H9 (cell line): ENCODE measurements around the gene ZNF81. TPM values are rescaled to one million over a fixed set of nuclear protein-coding genes. Genes with fewer than 3 reads are reported as not detected.

ENCODE experiments used
- DNase-seq: peaks from one replicate; pipeline ENCODE4 v3.0.0-alpha.2; 2017
- H2AFZ ChIP-seq: one replicate; pipeline ENCODE4 v1.6.1; 2013; ENCODE audit warnings: mild to moderate bottlenecking, low read length, control low read depth, moderate library complexity
- H2AK5ac ChIP-seq: 2 replicates; pipeline ENCODE4 v1.6.1; 2013; ENCODE audit warnings: low read length, control low read depth, mixed read lengths; ENCODE audit not compliant: insufficient read length
- H2BK120ac ChIP-seq: one replicate; pipeline ENCODE4 v1.6.1; 2013; ENCODE audit warnings: low read depth, mild to moderate bottlenecking, low read length, control low read depth, inconsistent platforms; ENCODE audit not compliant: poor library complexity, severe bottlenecking
- H2BK12ac ChIP-seq: 2 replicates; pipeline ENCODE4 v1.6.1; 2013; ENCODE audit warnings: low read length, control low read depth, mixed read lengths, low read depth; ENCODE audit not compliant: insufficient read length
- H2BK15ac ChIP-seq: 2 replicates; pipeline ENCODE4 v1.6.1; 2013; ENCODE audit warnings: low read depth, low read length, control low read depth
- H2BK20ac ChIP-seq: one replicate; pipeline ENCODE4 v1.6.1; 2013; ENCODE audit warnings: low read depth, mild to moderate bottlenecking, low read length, control low read depth, inconsistent platforms; ENCODE audit not compliant: poor library complexity, severe bottlenecking
- H2BK5ac ChIP-seq: 2 replicates; pipeline ENCODE4 v1.6.1; 2013; ENCODE audit warnings: low read length, control low read depth, mixed read lengths; ENCODE audit not compliant: insufficient read length
- H3K14ac ChIP-seq: 2 replicates; pipeline ENCODE4 v1.6.1; 2013; ENCODE audit warnings: low read length, control low read depth; ENCODE audit not compliant: insufficient read depth
- H3K18ac ChIP-seq: 2 replicates; pipeline ENCODE4 v1.6.1; 2013; ENCODE audit warnings: low read depth, mild to moderate bottlenecking, mixed read lengths, low read length, control low read depth; ENCODE audit not compliant: insufficient read length
- H3K23ac ChIP-seq: 2 replicates; pipeline ENCODE4 v1.6.1; 2013; ENCODE audit warnings: low read length, control low read depth, mixed read lengths, low read depth; ENCODE audit not compliant: insufficient read length
- H3K23me2 ChIP-seq: 2 replicates; pipeline ENCODE4 v1.6.1; 2013; ENCODE audit warnings: low read depth, mild to moderate bottlenecking, mixed read lengths, low read length, control low read depth; ENCODE audit not compliant: insufficient read length, poor library complexity, severe bottlenecking
- H3K27ac ChIP-seq: 2 replicates; pipeline ENCODE4 v1.5.1; 2013; ENCODE audit warnings: low read length, control low read depth, mixed read lengths, low read depth; ENCODE audit not compliant: insufficient read length
- H3K27me3 ChIP-seq: 2 replicates; pipeline ENCODE4 v1.6.1; 2013; ENCODE audit warnings: low read length, control low read depth, inconsistent platforms; ENCODE audit not compliant: insufficient read depth
- H3K4ac ChIP-seq: 2 replicates; pipeline ENCODE4 v1.6.1; 2013; ENCODE audit warnings: low read depth, mild to moderate bottlenecking, control low read depth, inconsistent platforms, low read length, moderate library complexity
- H3K4me1 ChIP-seq: 2 replicates; pipeline ENCODE4 v1.6.1; 2013; ENCODE audit warnings: low read length, control low read depth, inconsistent platforms; ENCODE audit not compliant: insufficient read depth
- H3K4me2 ChIP-seq: 2 replicates; pipeline ENCODE4 v1.6.1; 2013; ENCODE audit warnings: low read length, control low read depth, mixed read lengths; ENCODE audit not compliant: insufficient read length, insufficient read depth
- H3K56ac ChIP-seq: 2 replicates; pipeline ENCODE4 v1.6.1; 2013; ENCODE audit warnings: low read depth, mild to moderate bottlenecking, mixed read lengths, low read length, control low read depth; ENCODE audit not compliant: insufficient read length
- H3K79me1 ChIP-seq: 2 replicates; pipeline ENCODE4 v1.6.1; 2013; ENCODE audit warnings: low read depth, mild to moderate bottlenecking, moderate library complexity, low read length, control low read depth, inconsistent platforms; ENCODE audit not compliant: insufficient read depth, poor library complexity, severe bottlenecking
- H3K79me2 ChIP-seq: 2 replicates; pipeline ENCODE4 v1.6.1; 2013; ENCODE audit warnings: low read length, control low read depth, inconsistent platforms; ENCODE audit not compliant: insufficient read depth
- H3K9ac ChIP-seq: 2 replicates; pipeline ENCODE4 v1.6.1; 2013; ENCODE audit warnings: low read length, control low read depth, mixed read lengths; ENCODE audit not compliant: insufficient read length; ENCODE audit errors: extremely low read depth
- H3K9me3 ChIP-seq: one replicate; pipeline ENCODE4 v1.6.1; 2013; ENCODE audit warnings: low read depth, low read length, inconsistent platforms; ENCODE audit not compliant: control insufficient read depth
- H3T11ph ChIP-seq: one replicate; pipeline ENCODE4 v1.6.1; 2013; ENCODE audit warnings: mild to moderate bottlenecking, low read length, control low read depth, inconsistent platforms
- H4K20me1 ChIP-seq: one replicate; pipeline ENCODE4 v1.6.1; 2013; ENCODE audit not compliant: control insufficient read depth, insufficient read length, insufficient read depth
- H4K5ac ChIP-seq: 2 replicates; pipeline ENCODE4 v1.6.1; 2013; ENCODE audit warnings: low read depth, mild to moderate bottlenecking, mixed read lengths, low read length, control low read depth; ENCODE audit not compliant: insufficient read length
- H4K8ac ChIP-seq: replicated peaks from 2 replicates; pipeline ENCODE4 v1.6.1; 2013; ENCODE audit warnings: low read length, control low read depth, mixed read lengths, low read depth; ENCODE audit not compliant: insufficient read length
- H4K91ac ChIP-seq: 2 replicates; pipeline ENCODE4 v1.6.1; 2013; ENCODE audit warnings: low read depth, mild to moderate bottlenecking, moderate library complexity, mixed read lengths, low read length, control low read depth; ENCODE audit not compliant: insufficient read length
- H3K27ac Mint-ChIP-seq, 3 experiments: 2 replicates in 2 of 3; 3 replicates in 1 of 3; pipeline ENCODE4 v1.8.0; 2020 to 2021; ENCODE audit warnings: mixed read lengths in 3 of 3, mild to moderate bottlenecking in 1 of 3, moderate library complexity in 1 of 3
- H3K27me3 Mint-ChIP-seq: 2 replicates; pipeline ENCODE4 v1.8.0; 2021; ENCODE audit warnings: low read depth, mild to moderate bottlenecking, moderate library complexity, mixed read lengths
- H3K36me3 Mint-ChIP-seq, 3 experiments: 2 replicates in 2 of 3; 3 replicates in 1 of 3; pipeline ENCODE4 v1.8.0; 2020 to 2021; ENCODE audit warnings: low read depth in 3 of 3, mixed read lengths in 3 of 3; ENCODE audit not compliant: insufficient read depth in 1 of 3
- H3K4me1 Mint-ChIP-seq, 2 experiments: 2 replicates each; pipeline ENCODE4 v1.8.0; 2020; ENCODE audit warnings: mixed read lengths in 2 of 2
- H3K4me3 Mint-ChIP-seq, 2 experiments: 2 replicates in 1 of 2; 3 replicates in 1 of 2; pipeline ENCODE4 v1.8.0; 2020 to 2021; ENCODE audit warnings: mild to moderate bottlenecking in 2 of 2, mixed read lengths in 2 of 2, moderate library complexity in 1 of 2
- H3K9me3 Mint-ChIP-seq, 2 experiments: 2 replicates in 1 of 2; 3 replicates in 1 of 2; pipeline ENCODE4 v1.8.0; 2020; ENCODE audit warnings: mild to moderate bottlenecking in 2 of 2, mixed read lengths in 2 of 2, moderate library complexity in 1 of 2
- WGBS: extraction: QIAGEN DNeasy Blood & Tissue Kit; methylation state at CpG from one replicate; pipeline ENCODE4 v1.1.7; 2013; ENCODE audit warnings: missing lambda C conversion rate, low lambda C conversion rate, mixed read lengths; ENCODE audit not compliant: insufficient read length; ENCODE audit errors: extremely low coverage; 5-methylcytosine and 5-hydroxymethylcytosine counted together
- total RNA-seq: library from RNA; stranded (reverse); gene quantifications from 2 replicates; pipeline ENCODE4 v1.2.1, GENCODE V29; 2021
- TF ChIP-seq, protein P1 (sequence below): fragments of 200-600 bp; sonication (generic); conservative IDR thresholded peaks from 3 replicates; pipeline ENCODE4 v1.8.0; 2021; ENCODE audit warnings: antibody characterized with exemption, mild to moderate bottlenecking

The ZNF81 gene
- total RNA-seq, 1 experiment from 2014 or later, result 11.0 TPM

DNA sequence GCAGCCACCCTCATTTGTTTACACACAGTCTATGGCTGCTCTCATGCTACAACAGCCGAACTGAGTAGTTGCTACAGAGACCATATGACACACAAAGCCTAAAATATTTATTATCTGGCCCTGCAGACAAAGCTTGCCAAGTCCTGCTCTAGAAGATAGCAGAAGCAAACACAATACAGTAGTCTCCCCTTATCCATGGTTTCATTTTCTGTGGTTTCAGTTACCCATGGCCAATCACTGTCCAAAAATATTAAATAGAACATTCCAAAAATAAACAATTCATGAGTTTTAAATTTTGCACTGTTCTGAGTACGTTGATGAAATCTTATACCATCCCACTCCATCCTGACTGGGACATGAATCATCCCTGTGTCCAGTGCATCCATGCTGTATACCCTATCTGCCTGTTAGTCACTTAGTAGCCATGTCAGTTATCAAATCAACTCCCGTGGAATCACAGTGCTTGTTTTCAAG, 40.2 kb upstream of the ZNF81 start:
- Histone ChIP-seq H2AK5ac (no peak overlapping the region), H3K23me2 (no peaks in the 10 kb centered on the region), H3K56ac (no peak overlapping the region), H2BK5ac (no peak overlapping the region), H2BK120ac (no peak overlapping the region), H3K4ac (no peak overlapping the region), H3K79me2 (no peaks in the 10 kb centered on the region), H3K9me3 (peaks cover 41% of the 10 kb centered on the region), H4K8ac (no peak overlapping the region), H2BK20ac (no peak overlapping the region), H3K23ac (no peak overlapping the region), H4K5ac (no peak overlapping the region), H3K9ac (no peak overlapping the region), H2BK12ac (no peak overlapping the region), H2BK15ac (no peak overlapping the region), H2AFZ (no peak overlapping the region), H3K14ac (no peak overlapping the region), H4K91ac (no peak overlapping the region), H3K27me3 (no peaks in the 10 kb centered on the region), H3K27ac (no peak overlapping the region), H3K79me1 (no peaks in the 10 kb centered on the region), H3K4me2 (no peak overlapping the region), H3T11ph (no peak overlapping the region), H4K20me1 (no peaks in the 10 kb centered on the region), H3K4me1 (no peaks in the 10 kb centered on the region), H3K18ac (no peak overlapping the region)
- H3K36me3 Mint-ChIP-seq, result peaks cover 0 to 2% (median 0%) of the 10 kb centered on the region in 3 experiments; a peak in 2 of 7 replicates
- TF ChIP-seq, protein P1, sequence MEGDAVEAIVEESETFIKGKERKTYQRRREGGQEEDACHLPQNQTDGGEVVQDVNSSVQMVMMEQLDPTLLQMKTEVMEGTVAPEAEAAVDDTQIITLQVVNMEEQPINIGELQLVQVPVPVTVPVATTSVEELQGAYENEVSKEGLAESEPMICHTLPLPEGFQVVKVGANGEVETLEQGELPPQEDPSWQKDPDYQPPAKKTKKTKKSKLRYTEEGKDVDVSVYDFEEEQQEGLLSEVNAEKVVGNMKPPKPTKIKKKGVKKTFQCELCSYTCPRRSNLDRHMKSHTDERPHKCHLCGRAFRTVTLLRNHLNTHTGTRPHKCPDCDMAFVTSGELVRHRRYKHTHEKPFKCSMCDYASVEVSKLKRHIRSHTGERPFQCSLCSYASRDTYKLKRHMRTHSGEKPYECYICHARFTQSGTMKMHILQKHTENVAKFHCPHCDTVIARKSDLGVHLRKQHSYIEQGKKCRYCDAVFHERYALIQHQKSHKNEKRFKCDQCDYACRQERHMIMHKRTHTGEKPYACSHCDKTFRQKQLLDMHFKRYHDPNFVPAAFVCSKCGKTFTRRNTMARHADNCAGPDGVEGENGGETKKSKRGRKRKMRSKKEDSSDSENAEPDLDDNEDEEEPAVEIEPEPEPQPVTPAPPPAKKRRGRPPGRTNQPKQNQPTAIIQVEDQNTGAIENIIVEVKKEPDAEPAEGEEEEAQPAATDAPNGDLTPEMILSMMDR, result no peak
- H3K27me3 Mint-ChIP-seq, result no peaks in the 10 kb centered on the region
- no peak overlapping the region; a peak in 1 of 7 replicates for H3K27ac Mint-ChIP-seq
- WGBS, result no CpG with 5 or more reads among the region's 3 CpGs
- DNase-seq, result no peak
- peaks cover 48 to 49% of the 10 kb centered on the region in 2 experiments for H3K9me3 Mint-ChIP-seq
- H3K4me3 Mint-ChIP-seq, result no peak overlapping the region
- no peaks in the 10 kb centered on the region for H3K4me1 Mint-ChIP-seq
